Ovary (tissue), 9 donors: Measurements from ENCODE around the gene BCAP29. TPM values are rescaled to one million over a fixed set of nuclear protein-coding genes. Genes with fewer than 3 reads are reported as not detected.

Experiments used
- DNase-seq, 5 donors: peaks; one replicate each; pipeline ENCODE4 v3.0.0-alpha.2; 2019 to 2020
- H3K27ac ChIP-seq, 2 donors: fragments of 200-600 bp; one replicate each; pipeline versions ENCODE4 v1.5.1 to v1.8.0; 2019 to 2022
- H3K27me3 ChIP-seq: fragments of 200-600 bp; one replicate; pipeline ENCODE4 v1.8.0; 2022
- H3K36me3 ChIP-seq: fragments of 200-600 bp; sonication (generic); one replicate; pipeline ENCODE4 v1.5.1; 2019
- H3K4me1 ChIP-seq: one replicate; pipeline ENCODE4 v1.8.1; 2013; ENCODE audit warnings: mild to moderate bottlenecking, moderate library complexity; ENCODE audit not compliant: insufficient read depth
- H3K4me3 ChIP-seq: fragments of 200-600 bp; sonication (generic); one replicate; pipeline ENCODE4 v1.5.1; 2017
- H3K9me3 ChIP-seq, 2 donors: fragments of 200-600 bp in 1 of 2; sonication (generic) in 1 of 2; one replicate each; pipeline versions ENCODE4 v1.5.1 to v1.8.1; 2013 to 2019; ENCODE audit warnings: mild to moderate bottlenecking in 1 of 2, moderate library complexity in 1 of 2
- CTCF ChIP-seq, 3 donors: fragments of 450-650 bp in 2 of 3; fragments of 200-600 bp in 1 of 3; IDR thresholded peaks; one replicate each; pipeline versions ENCODE4 v1.5.1 to v1.8.0; 2016 to 2022; ENCODE audit warnings: antibody characterized with exemption in 3 of 3, mild to moderate bottlenecking in 1 of 3
- EP300 ChIP-seq: sonication (generic); formaldehyde crosslinking; IDR thresholded peaks from one replicate; pipeline ENCODE4 v1.6.1; 2017; ENCODE audit warnings: antibody characterized with exemption
- POLR2A ChIP-seq: fragments of 450-650 bp; IDR thresholded peaks from one replicate; pipeline ENCODE4 v1.6.1; 2017; ENCODE audit warnings: antibody characterized with exemption, mild to moderate bottlenecking, moderate library complexity
- WGBS, 3 donors: extraction: QIAGEN DNeasy Blood & Tissue Kit in 1 of 3; methylation state at CpG; one replicate each; pipeline versions ENCODE4 v1.1.5 to v1.1.7; 2013 to 2017; 5-methylcytosine and 5-hydroxymethylcytosine counted together
- intact Hi-C, 4 donors: fragments of 100-400 bp; cut with DNase I; formaldehyde crosslinking; loops; one replicate each; pipeline versions ENCODE4 v1.11.0 to v1.15.1; 2022 to 2023
- polyA plus RNA-seq, 2 donors: library from polyadenylated mRNA; stranded (reverse); fragments of 200-250 nt in 1 of 2; fragments of 350-450 nt in 1 of 2; fragmentation: Illumina TruSeq in 1 of 2; extraction: RNeasy Lipid Tissue Mini Kit (QIAGEN cat#74804) in 1 of 2; gene quantifications; one replicate each; pipeline ENCODE4 v1.2.3, GENCODE V29; 2013 to 2014
- small RNA-seq: library from RNA; depleted of rRNA; stranded (forward); fragments of <200 nt; gene quantifications from one replicate; pipeline ENCODE3, GENCODE V24; 2016
- total RNA-seq, 7 donors: library from RNA; depleted of rRNA in 2 of 7; stranded (reverse); fragments of >200 nt in 2 of 7; fragmentation: NEBNext Ultra II Directional in 3 of 7; extraction: Animal tissue kit (Norgen Biotek cat#: 25700) in 3 of 7; gene quantifications; one replicate each; pipeline versions ENCODE4 v1.1.0 to v1.2.4, GENCODE V29; 2016 to 2023
- donor health status: DM: no; HTN: no; CAD: no; lungs with moderate emphysema.
- donor health status: DM: no; HTN: no; CAD: no.
- donor health status: Bipolar disorder and iron deficiency.
- donor health status: DM: yes; HTN: yes; CAD: no.
- donor health status: DM: no; HTN: no; CAD: no.
- donor health status: DM: yes; HTN: yes; CAD: no.

The BCAP29 gene
- total and polyA plus RNA-seq, 9 donors, result 30.0 to 70.9 (median 42.5) TPM

GRCh38 chr7:107666790-107667189, 86.7 kb downstream of the BCAP29 start:
- intact Hi-C loops, result no loop called here
- TF ChIP-seq POLR2A (no peak), EP300 (no peak), CTCF (IDR thresholded peaks at IDR 0.05) (no peak)
- WGBS, 3 donors, result 82 to 97% (median 88%) methylated on average over 1 of the region's 1 CpG
- H3K4me1 ChIP-seq, result no peaks in the 10 kb centered on the region
- H3K9me3 ChIP-seq, result no peaks in the 10 kb centered on the region
- no peak for DNase-seq
- no peaks in the 10 kb centered on the region for H3K27me3 ChIP-seq
- no peak overlapping the region for H3K4me3 ChIP-seq
- no peak overlapping the region for H3K27ac ChIP-seq
- H3K36me3 ChIP-seq, result no peaks in the 10 kb centered on the region

GRCh38 chr7:107667341-107667740, 87.3 kb downstream of the BCAP29 start:
- TF ChIP-seq POLR2A (no peak), EP300 (no peak), CTCF (IDR thresholded peaks at IDR 0.05) (no peak)
- no peak overlapping the region for H3K4me3 ChIP-seq
- H3K9me3 ChIP-seq, result no peaks in the 10 kb centered on the region
- no peaks in the 10 kb centered on the region for H3K36me3 ChIP-seq
- no peak overlapping the region for H3K27ac ChIP-seq
- intact Hi-C loops, result no loop called here
- no peaks in the 10 kb centered on the region for H3K4me1 ChIP-seq
- 29 to 35% (median 33%) methylated on average over 3 of the region's 3 CpGs for WGBS, 3 donors
- DNase-seq, result no peak
- H3K27me3 ChIP-seq, result no peaks in the 10 kb centered on the region

GRCh38 chr7:107668296-107668695, 88.2 kb downstream of the BCAP29 start:
- Histone ChIP-seq H3K4me1 (no peaks in the 10 kb centered on the region), H3K36me3 (no peaks in the 10 kb centered on the region), H3K27ac (no peak overlapping the region), H3K9me3 (no peaks in the 10 kb centered on the region), H3K27me3 (no peaks in the 10 kb centered on the region), H3K4me3 (no peak overlapping the region)
- intact Hi-C loops, result no loop called here
- TF ChIP-seq CTCF (IDR thresholded peaks at IDR 0.05), result no peak
- DNase-seq, result no peak
- 66 to 77% (median 74%) methylated on average over 4 of the region's 4 CpGs for WGBS, 3 donors

Small RNA genes lying within 50 kb of the gene (small RNA-seq; reads per million reads assigned to genes)
- gene BANF1P5, result not detected
- gene RF01233, result not detected

Other genes starting within 250 kb of the BCAP29 start
- gene GPR22, start 110.2 kb upstream of the BCAP29 start, total RNA-seq, result not detected
- gene GPR22, start 110.2 kb upstream of the BCAP29 start, polyA plus RNA-seq, result not detected
- gene COG5, start 16.3 kb upstream of the BCAP29 start, total RNA-seq, result 10 to 100 TPM; 32.7 to 49.7 (median 38.4) TPM
- 10 to 100 TPM; 10.3 to 31.2 TPM for gene COG5, start 16.3 kb upstream of the BCAP29 start, polyA plus RNA-seq
- 1 to 10 TPM; 4.4 to 8.1 (median 5.4) TPM for gene DUS4L, start 16.3 kb upstream of the BCAP29 start, total RNA-seq
- gene DUS4L, start 16.3 kb upstream of the BCAP29 start, polyA plus RNA-seq, result 1 to 10 TPM; 4.6 to 5.2 TPM
- gene SLC26A4, start 80.6 kb downstream of the BCAP29 start, total RNA-seq, result 1 to 10 TPM in 2 of 7 donors, under 1 TPM in 5; 0.11 to 1.3 (median 0.72) TPM
- under 1 TPM; 0.33 to 0.62 TPM for gene SLC26A4, start 80.6 kb downstream of the BCAP29 start, polyA plus RNA-seq
- 10 to 100 TPM; 18.4 to 36.4 (median 25.6) TPM for gene CBLL1, start 163.9 kb downstream of the BCAP29 start, total RNA-seq
- gene CBLL1, start 163.9 kb downstream of the BCAP29 start, polyA plus RNA-seq, result 10 to 100 TPM; 12.2 to 47.1 TPM
- gene SLC26A3, start 223.0 kb downstream of the BCAP29 start, total RNA-seq, result 1 to 10 TPM in 1 of 7 donors, under 1 TPM in 3, not detected in 3; 0.30 to 1.9 (median 0.61) TPM
- gene SLC26A3, start 223.0 kb downstream of the BCAP29 start, polyA plus RNA-seq, result under 1 TPM; 0.06 to 0.07 TPM